Measurements from ENCODE around the gene SERPINB13.

The SERPINB13 gene

DNA sequence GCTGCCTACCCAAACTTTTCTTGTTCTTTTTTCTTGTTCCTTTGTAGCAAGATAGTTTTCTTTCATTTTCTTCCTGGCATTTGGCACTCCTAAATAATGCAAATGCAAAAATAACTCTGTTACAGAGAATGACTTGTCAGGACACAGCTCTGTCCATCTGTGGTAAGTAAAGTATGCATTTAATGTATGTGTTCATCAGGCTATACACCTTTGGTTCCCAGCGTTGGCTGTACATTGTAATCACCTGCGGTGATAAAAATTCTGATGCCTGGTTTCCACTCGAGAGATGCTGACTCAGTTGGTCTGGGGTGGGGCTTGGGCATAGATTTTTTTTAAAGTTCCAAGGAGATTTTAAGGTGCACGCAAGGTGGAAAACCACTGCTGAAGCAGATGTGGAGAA lies at the start of gene SERPINB13:
TSS of gene SERPINB13 (plus strand) at position 378 of the 400 bp plus-strand sequence. CDS start 1,325 bp downstream, outside the sequence.
- DNase-seq (ENCODE audit: low read depth), result no peak

DNA sequence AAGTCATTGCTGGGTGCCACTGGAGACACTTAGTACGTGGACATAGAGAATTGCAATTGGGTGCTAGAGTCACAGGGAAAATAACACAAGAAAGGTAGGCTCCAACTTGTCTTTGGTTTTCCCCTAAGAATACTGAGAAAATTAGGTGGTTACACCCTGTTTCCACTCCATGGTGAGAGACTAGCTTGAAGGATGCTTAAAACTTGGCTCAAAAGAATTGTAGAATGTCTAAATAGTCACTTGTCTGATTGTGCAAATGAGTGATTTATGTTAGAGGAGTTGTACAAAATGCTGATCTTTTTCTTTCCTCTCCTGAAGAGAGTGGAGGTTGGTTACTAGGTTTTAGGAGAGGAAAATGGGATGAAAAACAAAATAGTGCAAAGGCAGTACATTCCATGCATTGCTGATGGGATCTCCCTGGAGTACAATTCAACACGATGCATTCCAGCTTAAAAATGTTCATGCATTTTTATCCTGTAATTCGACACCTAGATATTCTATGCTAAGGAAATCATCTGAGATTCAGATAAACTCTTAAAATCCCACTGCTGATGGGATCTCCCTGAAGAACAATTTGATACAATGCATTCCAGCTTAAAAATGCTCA lies 47.1 kb upstream of the SERPINB13 start:
- no peak for DNase-seq (ENCODE audit: low read depth)

DNA sequence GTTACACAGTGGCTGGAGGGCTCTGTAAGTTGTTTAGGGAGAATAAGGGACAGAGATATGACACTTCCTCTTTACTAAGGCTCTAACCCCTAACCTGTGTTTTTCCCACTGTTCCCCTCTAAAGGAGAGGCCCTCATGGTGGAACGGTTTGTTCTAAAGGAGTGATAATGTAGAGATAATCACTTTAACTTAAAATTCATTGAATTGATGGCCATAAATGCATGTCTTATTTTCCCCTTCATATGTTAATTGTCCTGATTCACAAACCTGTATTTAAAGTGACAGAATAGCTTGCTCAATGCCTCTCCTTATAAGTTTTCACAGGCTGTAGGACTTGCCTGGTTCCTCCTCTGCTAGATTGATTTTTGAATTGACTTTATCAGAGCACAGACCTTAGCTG lies 45.1 kb upstream of the SERPINB13 start, which contains the start of gene SERPINB12:
TSS of gene SERPINB12 (plus strand) at position 301 of the 400 bp plus-strand sequence. CDS start 13,791 bp downstream, outside the sequence.
- DNase-seq (ENCODE audit: low read depth), result no peak

- DNase-seq (ENCODE audit: low read depth), result no peak
Observed at GRCh38 chr18:63544017-63544416, 43.1 kb upstream of the SERPINB13 start.

GRCh38 chr18:63545000-63545399 lies 42.1 kb upstream of the SERPINB13 start:
- DNase-seq (ENCODE audit: low read depth), result no peak

GRCh38 chr18:63550068-63550467 lies 37.1 kb upstream of the SERPINB13 start:
- no peak for DNase-seq (ENCODE audit: low read depth)

- no peak for DNase-seq (ENCODE audit: low read depth)
Observed at GRCh38 chr18:63551769-63552168, 35.4 kb upstream of the SERPINB13 start.

- DNase-seq (ENCODE audit: low read depth), result no peak
Observed at GRCh38 chr18:63552581-63552980, 34.6 kb upstream of the SERPINB13 start.

DNA sequence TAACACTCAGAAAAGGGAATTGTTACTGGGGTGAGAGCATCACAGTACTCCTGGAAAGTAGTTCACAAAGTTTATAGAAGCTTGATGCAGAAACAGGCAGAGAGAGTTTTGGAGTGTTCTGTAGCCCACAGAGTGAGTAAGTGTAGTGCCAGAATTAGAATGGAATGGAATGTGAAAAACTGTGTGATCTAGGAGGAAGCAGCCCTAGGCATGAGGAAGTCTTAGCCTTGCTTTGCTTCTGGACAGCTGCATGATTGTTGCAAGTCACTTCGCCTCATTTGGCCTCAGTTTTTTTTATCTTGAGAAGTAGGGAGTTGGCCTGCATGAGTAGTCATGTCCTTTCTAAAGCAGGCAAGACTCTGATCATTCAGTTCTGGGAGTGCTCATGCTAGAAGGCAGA lies 34.1 kb upstream of the SERPINB13 start:
- no peak for DNase-seq (ENCODE audit: low read depth)

DNA sequence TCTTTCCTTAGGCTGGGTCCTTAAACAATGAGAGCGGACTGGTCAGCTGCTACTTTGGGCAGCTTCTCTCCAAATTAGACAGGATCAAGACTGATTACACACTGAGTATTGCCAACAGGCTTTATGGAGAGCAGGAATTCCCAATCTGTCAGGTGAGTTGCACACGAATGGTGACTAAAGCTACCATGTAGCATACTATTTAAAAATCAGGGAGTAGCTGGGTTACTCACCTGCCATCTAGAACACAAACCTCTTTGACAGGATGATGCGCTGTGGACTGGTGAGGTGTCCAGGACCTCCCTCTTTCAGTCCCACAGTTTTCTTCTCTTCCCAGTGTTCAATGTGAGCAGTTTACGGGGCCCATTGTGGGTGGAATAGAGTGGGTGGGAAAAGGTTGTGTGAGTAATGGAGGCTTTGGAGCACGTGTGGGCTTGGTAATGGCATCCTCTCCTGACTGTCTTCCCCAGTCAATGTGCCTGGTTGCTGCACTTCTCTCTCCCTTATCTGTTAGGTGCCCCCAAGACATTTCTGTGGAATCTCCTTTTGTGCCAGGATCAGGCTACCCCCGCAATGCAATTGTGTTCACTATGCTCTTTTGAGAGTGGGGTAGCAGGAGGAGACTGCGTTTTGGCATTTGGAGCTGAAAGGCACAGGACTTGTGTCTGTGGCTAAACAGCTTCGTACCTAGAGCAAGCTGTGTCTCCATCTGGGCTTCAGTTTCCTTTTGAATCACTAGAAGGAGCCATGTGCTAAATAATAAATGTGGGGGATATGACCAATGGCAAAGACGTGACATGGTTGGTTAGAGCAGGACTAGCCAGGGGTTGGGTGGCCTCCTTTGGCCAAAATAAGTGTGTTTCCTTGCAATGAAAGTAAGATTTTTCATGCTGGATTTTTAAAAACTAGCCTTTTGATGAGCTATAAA lies 27.3 kb upstream of the SERPINB13 start:
- no peak for DNase-seq (ENCODE audit: low read depth)

GRCh38 chr18:63562284-63562683 lies 24.9 kb upstream of the SERPINB13 start:
- no peak for DNase-seq (ENCODE audit: low read depth)

DNA sequence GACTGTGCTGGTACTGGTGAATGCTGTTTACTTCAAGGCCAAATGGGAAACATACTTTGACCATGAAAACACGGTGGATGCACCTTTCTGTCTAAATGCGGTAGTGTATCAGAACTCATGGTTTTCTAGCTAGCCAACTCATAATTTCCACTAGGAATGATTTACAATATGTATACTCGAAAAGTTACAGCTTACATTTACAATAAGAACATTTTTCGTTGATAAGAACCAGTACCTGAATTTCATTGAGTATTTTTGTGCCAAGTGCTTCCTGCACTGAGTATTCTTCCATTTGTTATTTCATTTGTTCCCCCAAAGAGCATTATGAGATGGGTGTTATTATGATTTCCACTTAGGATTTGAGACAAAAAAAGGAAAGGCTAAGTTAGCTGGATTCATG lies 23.1 kb upstream of the SERPINB13 start:
- no peak for DNase-seq (ENCODE audit: low read depth)

GRCh38 chr18:63564561-63564960 lies 22.6 kb upstream of the SERPINB13 start:
- DNase-seq (ENCODE audit: low read depth), result no peak

- DNase-seq (ENCODE audit: low read depth), result no peak
Observed at GRCh38 chr18:63567276-63567675, 19.9 kb upstream of the SERPINB13 start.

DNA sequence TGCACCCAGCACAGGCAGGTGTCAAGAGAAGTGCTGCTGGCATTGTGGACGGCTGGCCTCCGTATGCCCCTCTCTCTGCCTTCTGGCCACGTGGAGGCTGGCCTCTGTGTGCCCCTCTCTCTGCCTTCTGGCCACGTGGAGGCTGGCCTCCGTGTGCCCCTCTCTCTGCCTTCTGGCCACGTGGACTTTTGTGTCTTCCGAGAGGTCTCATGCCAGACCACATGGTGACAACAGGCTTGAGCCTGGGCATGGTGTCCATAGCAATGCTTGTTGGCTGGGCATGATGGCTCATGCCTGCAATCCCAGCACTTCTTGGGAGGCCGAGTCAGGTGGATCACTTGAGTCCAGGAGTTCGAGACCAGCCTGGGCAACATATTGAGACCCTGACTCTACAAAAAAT lies 19.3 kb upstream of the SERPINB13 start:
- DNase-seq (ENCODE audit: low read depth), result no peak

DNA sequence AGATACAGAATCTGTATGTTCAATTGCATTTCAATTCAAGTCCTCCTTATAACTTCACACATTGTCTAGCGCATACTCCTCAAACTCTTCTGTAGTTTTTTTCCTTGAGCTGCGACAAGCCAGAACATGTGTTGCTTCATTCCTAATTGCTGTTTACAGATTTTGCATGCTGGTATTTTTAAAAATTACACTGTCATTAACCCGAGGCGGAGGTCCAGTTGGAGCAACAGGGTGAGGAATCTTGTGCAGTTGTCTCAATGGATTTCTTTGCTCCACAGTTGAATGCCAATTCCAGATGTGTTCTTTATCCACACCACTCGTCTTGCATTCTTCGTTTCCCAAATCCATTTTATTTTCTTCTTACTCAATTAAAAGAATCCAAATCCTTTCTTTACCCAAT lies 16.4 kb upstream of the SERPINB13 start:
- DNase-seq (ENCODE audit: low read depth), result no peak

DNA sequence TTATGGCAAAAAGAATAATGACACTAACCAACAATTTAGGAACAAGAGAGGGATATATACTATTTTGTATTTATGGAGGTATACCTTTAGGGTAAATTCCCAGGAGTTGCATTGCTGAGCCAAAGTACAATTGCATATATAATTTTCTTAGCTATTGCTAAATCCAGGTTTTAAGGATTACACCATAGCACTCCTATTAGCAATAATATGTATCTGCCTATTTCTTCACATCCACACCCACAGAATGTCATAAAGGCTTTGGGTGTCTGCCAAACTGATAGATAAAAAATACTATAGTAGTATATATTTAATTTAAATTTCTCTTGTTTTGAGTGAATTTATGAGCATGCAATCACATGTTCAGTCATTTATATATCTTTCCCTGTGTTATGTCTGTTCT lies 11.5 kb upstream of the SERPINB13 start:
- DNase-seq (ENCODE audit: low read depth), result no peak

DNA sequence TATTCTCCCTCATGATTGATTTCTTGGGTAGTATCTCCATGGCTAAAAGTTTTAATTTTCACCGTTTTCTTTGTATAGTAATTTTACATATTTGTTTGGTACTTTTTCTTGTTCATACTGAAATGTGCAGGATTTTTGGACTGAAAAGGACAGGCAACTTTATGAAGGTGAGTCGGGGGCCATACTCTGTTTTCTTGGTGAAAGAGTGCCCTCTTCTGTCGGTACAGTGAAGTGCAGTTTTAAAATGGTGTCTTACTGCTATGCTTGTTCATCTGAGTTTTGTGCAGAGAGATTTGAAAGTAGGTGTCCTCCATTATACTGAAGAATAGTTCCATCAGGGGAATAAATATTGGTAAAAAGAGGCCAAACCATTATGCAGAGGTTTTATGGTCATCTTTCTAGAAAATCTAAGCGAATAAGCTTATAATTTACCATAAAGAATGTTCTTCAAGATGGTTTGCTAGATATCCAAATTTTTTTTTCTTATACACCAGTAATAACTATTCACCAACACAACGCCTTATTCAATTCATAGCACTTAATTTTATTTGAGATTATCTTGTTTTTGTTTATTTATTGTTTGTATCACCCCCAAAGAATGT lies 8.7 kb upstream of the SERPINB13 start:
- peak; percentile 12 for DNase-seq (ENCODE audit: low read depth)

DNA sequence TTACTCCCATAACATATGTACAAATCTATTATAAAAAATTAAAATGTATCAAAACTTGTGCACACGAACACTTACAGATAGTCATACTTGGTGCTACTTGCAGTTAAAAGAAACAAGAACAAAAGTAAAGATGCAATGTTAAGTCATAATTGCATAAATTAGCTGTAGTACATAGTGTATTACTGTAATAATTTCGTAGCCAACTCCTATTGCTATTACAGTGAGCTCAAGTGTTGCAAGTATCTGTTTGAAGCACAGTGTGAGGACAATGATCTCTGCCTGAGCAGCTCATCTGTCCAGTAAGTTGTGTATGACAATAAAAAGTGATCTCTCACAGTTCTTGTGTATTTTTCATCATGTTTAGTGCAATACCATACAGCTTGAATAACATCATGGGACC lies 7.5 kb upstream of the SERPINB13 start:
- no peak for DNase-seq (ENCODE audit: low read depth)

GRCh38 chr18:63585988-63586387 lies 1.2 kb upstream of the SERPINB13 start:
- DNase-seq (ENCODE audit: low read depth), result no peak

GRCh38 chr18:63586431-63586830 lies 712 bp upstream of the SERPINB13 start:
- DNase-seq (ENCODE audit: low read depth), result no peak

DNA sequence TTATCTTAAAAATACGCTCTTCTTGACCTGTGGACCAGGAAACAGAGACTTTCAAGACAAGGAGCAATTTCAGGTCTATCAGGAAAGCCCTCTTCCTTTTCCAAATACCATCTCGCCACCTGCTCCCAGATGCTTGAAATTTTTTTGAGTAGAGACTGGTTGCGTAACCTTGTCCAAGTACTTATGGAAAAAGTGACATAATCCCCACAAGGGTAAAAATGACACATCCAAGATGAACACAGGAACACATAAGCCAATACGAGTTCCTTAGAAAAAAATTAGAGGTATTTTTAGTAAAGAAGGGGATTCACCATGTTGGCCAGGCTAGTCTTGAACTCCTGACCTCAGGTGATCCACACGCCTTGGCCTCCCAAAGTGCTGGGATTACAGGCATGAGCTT lies 1.8 kb downstream of the SERPINB13 start:
- DNase-seq (ENCODE audit: low read depth), result no peak

DNA sequence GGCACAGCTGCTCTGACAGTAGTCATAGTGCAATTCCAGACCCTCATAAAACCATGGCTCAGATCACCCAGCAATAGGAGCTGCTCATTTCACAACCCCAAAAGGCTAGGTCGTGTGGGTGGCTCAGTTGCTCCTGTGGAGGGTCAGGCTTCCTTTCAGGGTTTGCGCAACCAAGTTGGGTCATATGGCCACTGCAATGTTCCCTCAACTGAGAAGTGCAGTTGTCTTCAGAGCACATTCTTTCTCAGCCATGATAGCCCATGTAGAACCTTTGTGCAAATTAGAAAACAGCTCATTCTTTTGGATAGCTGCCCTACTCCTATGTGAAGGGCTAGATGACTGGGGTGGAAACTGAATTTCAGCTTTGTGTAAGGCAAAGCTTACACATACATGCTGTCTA lies 3.2 kb downstream of the SERPINB13 start:
- DNase-seq (ENCODE audit: low read depth), result no peak
